GM19328 (cell line): ENCODE data around the gene ZNF689.

Experiments
- ATAC-seq: cut with Tn5 transposase; IDR thresholded peaks from one replicate; pipeline ENCODE4 v1.9.1; 2021; ENCODE audit warnings: mild to moderate bottlenecking, moderate library complexity; ENCODE audit not compliant: unreplicated experiment

ZNF689 gene

GRCh38 chr16:30609926-30610839 lies at the start of gene ZNF689:
Gene ZNF689, minus strand, starts transcription at chr16:30610389. Its CDS starts 348 bp downstream, at chr16:30610041.
- ATAC-seq = peak; percentile 81

- peak; percentile 43 for ATAC-seq
These were observed 48.7 kb upstream of the ZNF689 start for GRCh38 chr16:30658731-30659506.

GRCh38 chr16:30657866-30658730 lies 47.9 kb upstream of the ZNF689 start, which contains the start of gene FBRS:
Gene FBRS, plus strand, starts transcription at chr16:30658431. Its CDS starts 1,088 bp downstream, at chr16:30659519.
- ATAC-seq = peak; percentile 67

GRCh38 chr16:30656974-30657865 lies 47.0 kb upstream of the ZNF689 start:
- no peak for ATAC-seq

GRCh38 chr16:30656388-30656787 lies 46.2 kb upstream of the ZNF689 start:
- ATAC-seq = no peak

GRCh38 chr16:30655815-30656347 lies 45.7 kb upstream of the ZNF689 start:
- ATAC-seq = no peak

GRCh38 chr16:30654856-30655255 lies 44.7 kb upstream of the ZNF689 start:
- ATAC-seq = no peak

GRCh38 chr16:30652718-30653117 lies 42.5 kb upstream of the ZNF689 start:
- no peak for ATAC-seq

GRCh38 chr16:30652005-30652296 lies 41.8 kb upstream of the ZNF689 start:
- ATAC-seq = no peak

- ATAC-seq = peak; percentile 45
These were observed 41.2 kb upstream of the ZNF689 start for GRCh38 chr16:30651124-30652004.

GRCh38 chr16:30650369-30651123 lies 40.4 kb upstream of the ZNF689 start, which contains the start of gene PRR14:
Gene PRR14, plus strand, starts transcription at chr16:30650960. Its CDS starts 686 bp downstream, at chr16:30651646.
- ATAC-seq = peak; percentile 62

- no peak for ATAC-seq
These were observed 39.7 kb upstream of the ZNF689 start for GRCh38 chr16:30649725-30650368.

- no peak for ATAC-seq
These were observed 37.0 kb upstream of the ZNF689 start for GRCh38 chr16:30647274-30647571.

GRCh38 chr16:30645727-30646126 lies 35.5 kb upstream of the ZNF689 start:
- no peak for ATAC-seq

GRCh38 chr16:30644334-30644830 lies 34.2 kb upstream of the ZNF689 start:
- ATAC-seq = no peak

- no peak for ATAC-seq
These were observed 31.3 kb upstream of the ZNF689 start for GRCh38 chr16:30641378-30641982.

- no peak for ATAC-seq
These were observed 27.8 kb upstream of the ZNF689 start for GRCh38 chr16:30637944-30638343.
